A673 (cell line): ENCODE measurements around the gene BZW2. TPM values are rescaled to one million over a fixed set of nuclear protein-coding genes. Genes with fewer than 3 reads are reported as not detected.

Experiments
- Bru-seq: library from RNA; stranded (reverse); fragments of 400-500 nt; gene quantifications from one replicate; lab custom pipeline; 2021; lab: Mats Ljungman, UMichigan
- BruChase-seq, 2 experiments: library from RNA; stranded (reverse); fragments of 400-500 nt; gene quantifications; one replicate each; lab custom pipeline; 2021; lab: Mats Ljungman, UMichigan
- BruUV-seq: library from RNA; stranded (reverse); fragments of 400-500 nt; replicated peaks from 2 replicates; lab custom pipeline; 2021; lab: Mats Ljungman, UMichigan
- CTCF ChIA-PET: fragments of 300-600 bp; sonication (Branson Sonifier 250); formaldehyde crosslinking; loops from one replicate; lab custom pipeline; 2022; ENCODE audit warnings: antibody characterized with exemption; lab: Charles Lee
- POLR2A ChIA-PET: fragments of 300-600 bp; sonication (Branson Sonifier 250); formaldehyde crosslinking; loops from one replicate; lab custom pipeline; 2022; ENCODE audit warnings: antibody characterized with exemption; ENCODE audit not compliant: low non-redundant PET; lab: Charles Lee
- DNase-seq: peaks from one replicate; pipeline ENCODE4 v3.0.0-alpha.2; 2015; ENCODE audit warnings: low spot score
- H3K27ac ChIP-seq: fragments of 200-600 bp; sonication (generic); 2 replicates; pipeline ENCODE4 v1.5.1; 2016; ENCODE audit warnings: mixed run types, low read depth, mild to moderate bottlenecking, mixed read lengths, antibody characterized with exemption, low read length; ENCODE audit not compliant: poor library complexity, severe bottlenecking
- H3K27me3 ChIP-seq: fragments of 200-600 bp; sonication (generic); replicated peaks from 2 replicates; pipeline ENCODE4 v1.6.1; 2017; ENCODE audit warnings: mixed run types, low read depth, mild to moderate bottlenecking, mixed read lengths, antibody characterized with exemption, low read length; ENCODE audit not compliant: insufficient read depth, poor library complexity
- H3K36me3 ChIP-seq: fragments of 200-600 bp; sonication (generic); 2 replicates; pipeline ENCODE4 v1.6.1; 2016; ENCODE audit warnings: mixed run types, mild to moderate bottlenecking, mixed read lengths, antibody characterized with exemption, low read length; ENCODE audit not compliant: insufficient read depth, poor library complexity, severe bottlenecking
- H3K4me1 ChIP-seq: fragments of 200-600 bp; sonication (generic); 2 replicates; pipeline ENCODE4 v1.6.1; 2017; ENCODE audit warnings: mixed run types, mild to moderate bottlenecking, mixed read lengths, antibody characterized with exemption, low read length; ENCODE audit not compliant: insufficient read depth, poor library complexity, severe bottlenecking
- H3K4me3 ChIP-seq: fragments of 200-600 bp; sonication (generic); 2 replicates; pipeline ENCODE4 v1.5.1; 2016; ENCODE audit warnings: low read depth, mixed run types, mild to moderate bottlenecking, mixed read lengths, low read length; ENCODE audit not compliant: poor library complexity, severe bottlenecking
- H3K9me3 ChIP-seq: fragments of 200-600 bp; sonication (generic); 2 replicates; pipeline ENCODE4 v1.6.1; 2016; ENCODE audit warnings: mixed run types, low read depth, mild to moderate bottlenecking, mixed read lengths, antibody characterized with exemption, low read length; ENCODE audit not compliant: poor library complexity, severe bottlenecking
- EZH2 ChIP-seq: fragments of 200-600 bp; sonication (generic); IDR thresholded peaks from 2 replicates; pipeline ENCODE4 v1.6.1; 2017; ENCODE audit warnings: borderline replicate concordance, low read depth, mild to moderate bottlenecking, mixed read lengths, antibody characterized with exemption, low read length; ENCODE audit not compliant: poor library complexity, severe bottlenecking
- intact Hi-C: fragments of 100-400 bp; cut with micrococcal nuclease; formaldehyde crosslinking; loops from one replicate; pipeline ENCODE4 v1.10.0; 2022; ENCODE audit not compliant: unreplicated experiment
- long read RNA-seq: library from polyadenylated mRNA; stranded (forward); transcript quantifications from one replicate; pipeline ENCODE4 v2.0.0, GENCODE V29; 2022
- total RNA-seq: library from RNA; stranded (reverse); gene quantifications from 2 replicates; pipeline ENCODE4 v1.2.3, GENCODE V29; 2021
- TF ChIP-seq, protein P1 (sequence below): fragments of 300-800, 200-600 bp; sonication (generic); conservative IDR thresholded peaks from 2 replicates; pipeline ENCODE4 v1.5.1; 2017; ENCODE audit warnings: low read depth, mild to moderate bottlenecking, antibody characterized with exemption, low read length, moderate library complexity, mixed read lengths

BZW2 gene
- total RNA-seq = 173 and 175 TPM in 2 replicates
- Bru-seq, nascent RNA = percentile 96 among the genes with signal in this experiment
- percentile 87 among the genes with signal in this experiment for BruChase-seq, experiment 1, labeled RNA remaining after a 2-hour chase
- percentile 86 among the genes with signal in this experiment for BruChase-seq, experiment 2, labeled RNA remaining after a 6-hour chase
- long read RNA-seq, transcript BZW2-207 (12 exons, 1,862 nt) = minor isoform, 28 of 305 reads
- long read RNA-seq, transcript BZW2-201 (12 exons, 1,860 nt) = major isoform, 242 of 305 reads
- long read RNA-seq, transcript BZW2-202 (11 exons, 1,689 nt) = minor isoform, 5 of 305 reads
- long read RNA-seq, partial matches to known transcripts = 15 of 305 reads
- long read RNA-seq, other reads (novel, unspliced or antisense) = 11 of 305 reads

DNA sequence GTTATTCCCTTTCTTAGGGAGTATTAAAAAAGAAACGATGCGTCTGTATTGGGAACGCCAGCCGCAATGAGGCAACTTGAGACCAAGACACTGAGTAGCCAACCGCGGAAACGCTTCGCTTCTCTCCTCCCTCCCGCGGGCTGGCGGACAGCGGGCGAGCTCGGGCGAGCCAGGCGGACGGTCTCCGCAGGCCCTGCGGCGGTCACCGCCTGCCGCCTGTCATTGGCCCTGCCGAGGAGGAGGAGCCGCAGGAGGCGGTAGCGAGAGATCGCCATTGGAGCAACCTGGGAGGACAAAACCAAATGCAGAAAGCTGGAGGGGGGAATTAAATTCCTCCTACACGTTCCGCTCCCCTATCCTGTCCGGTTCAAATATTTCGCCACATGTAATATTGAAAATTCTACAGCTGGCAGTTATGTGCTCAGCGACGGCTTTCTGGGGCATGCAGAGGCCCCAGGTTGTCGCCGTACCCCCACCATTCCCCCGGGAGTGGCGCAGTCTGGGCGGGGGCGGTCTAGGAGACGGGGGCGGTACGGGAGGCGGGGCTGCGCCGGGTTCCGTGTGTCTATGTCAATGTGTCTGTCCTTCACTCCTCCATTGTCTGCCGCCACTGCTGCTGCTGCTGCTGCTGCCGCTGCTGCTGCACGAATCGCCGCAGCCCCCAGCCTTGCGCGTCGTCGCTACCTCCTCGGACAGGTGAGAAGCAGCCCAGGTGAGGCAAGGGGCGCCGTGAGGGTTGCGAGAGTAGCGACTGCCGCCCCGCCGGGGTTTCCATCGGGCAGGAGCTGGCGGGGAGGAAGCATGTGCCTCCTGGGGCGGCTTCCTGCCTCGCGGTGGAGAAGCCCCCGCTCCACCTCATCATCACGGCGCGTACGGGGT is at the start of gene BZW2, which contains the start of gene ANKMY2:
TSS of gene BZW2 (plus strand) at position 589 of the 879 bp plus-strand sequence. CDS start 19,263 bp downstream, outside the sequence.
TSS of gene ANKMY2 (minus strand) at position 162 of the 879 bp plus-strand sequence. CDS start 181 bp downstream, outside the sequence.
- intact Hi-C loops = loop anchor here (2.0 kb wide), 1 partner anchor 63 kb away; no protein-coding TSS in a partner anchor
- no peaks in the 10 kb centered on the region for H3K27me3 ChIP-seq
- no TSS peak for BruUV-seq

DNA sequence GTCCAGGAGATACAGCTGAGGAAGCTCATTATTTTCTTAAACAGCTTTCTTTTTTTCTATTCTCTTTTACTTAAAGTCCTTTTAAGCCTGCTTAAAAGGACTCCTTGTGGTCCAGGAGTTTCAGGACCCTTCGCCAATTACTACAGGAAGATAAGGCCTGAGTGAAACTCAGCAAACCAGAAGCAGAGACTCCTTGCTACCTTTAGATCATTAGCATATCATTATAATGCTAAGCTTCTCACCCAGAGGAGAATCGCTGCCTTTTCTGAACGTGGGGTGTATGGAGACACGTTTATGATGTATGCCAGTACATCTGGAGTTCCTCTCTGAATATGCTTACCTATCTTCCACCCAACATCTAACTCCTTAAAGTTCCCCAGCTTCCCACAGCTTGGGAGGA is 48.0 kb upstream of the BZW2 start:
- no peak for TF ChIP-seq EZH2
- TF ChIP-seq, protein P1, sequence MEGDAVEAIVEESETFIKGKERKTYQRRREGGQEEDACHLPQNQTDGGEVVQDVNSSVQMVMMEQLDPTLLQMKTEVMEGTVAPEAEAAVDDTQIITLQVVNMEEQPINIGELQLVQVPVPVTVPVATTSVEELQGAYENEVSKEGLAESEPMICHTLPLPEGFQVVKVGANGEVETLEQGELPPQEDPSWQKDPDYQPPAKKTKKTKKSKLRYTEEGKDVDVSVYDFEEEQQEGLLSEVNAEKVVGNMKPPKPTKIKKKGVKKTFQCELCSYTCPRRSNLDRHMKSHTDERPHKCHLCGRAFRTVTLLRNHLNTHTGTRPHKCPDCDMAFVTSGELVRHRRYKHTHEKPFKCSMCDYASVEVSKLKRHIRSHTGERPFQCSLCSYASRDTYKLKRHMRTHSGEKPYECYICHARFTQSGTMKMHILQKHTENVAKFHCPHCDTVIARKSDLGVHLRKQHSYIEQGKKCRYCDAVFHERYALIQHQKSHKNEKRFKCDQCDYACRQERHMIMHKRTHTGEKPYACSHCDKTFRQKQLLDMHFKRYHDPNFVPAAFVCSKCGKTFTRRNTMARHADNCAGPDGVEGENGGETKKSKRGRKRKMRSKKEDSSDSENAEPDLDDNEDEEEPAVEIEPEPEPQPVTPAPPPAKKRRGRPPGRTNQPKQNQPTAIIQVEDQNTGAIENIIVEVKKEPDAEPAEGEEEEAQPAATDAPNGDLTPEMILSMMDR = no peak
- DNase-seq = no peak
- Histone ChIP-seq H3K9me3 (no peaks in the 10 kb centered on the region), H3K4me3 (no peak overlapping the region), H3K27ac (no peak overlapping the region), H3K27me3 (no peaks in the 10 kb centered on the region), H3K36me3 (peaks cover 18% of the 10 kb centered on the region), H3K4me1 (no peaks in the 10 kb centered on the region)
- ChIA-PET POLR2A (no interaction called here), CTCF (no interaction called here)
- intact Hi-C loops = no loop called here
- BruUV-seq = no TSS peak

More for the DNA sequence above, at the start of gene BZW2, which contains the start of gene ANKMY2:
- ChIA-PET POLR2A (interaction anchor here (0.6 kb wide), 1 partner anchor 64 kb away, joined by 5 read pairs; no protein-coding TSS in a partner anchor), CTCF (no interaction called here)
- TF ChIP-seq, protein P1 = no peak
- no peak for TF ChIP-seq EZH2
- Histone ChIP-seq H3K4me1 (peaks cover 56% of the 10 kb centered on the region), H3K4me3 (peak within 1 kb of the TSS; percentile 92), H3K36me3 (no peaks in the 10 kb centered on the region), H3K27ac (peak within 1 kb of the TSS; percentile 99), H3K9me3 (no peaks in the 10 kb centered on the region)
- peak; percentile 98 for DNase-seq

DNA sequence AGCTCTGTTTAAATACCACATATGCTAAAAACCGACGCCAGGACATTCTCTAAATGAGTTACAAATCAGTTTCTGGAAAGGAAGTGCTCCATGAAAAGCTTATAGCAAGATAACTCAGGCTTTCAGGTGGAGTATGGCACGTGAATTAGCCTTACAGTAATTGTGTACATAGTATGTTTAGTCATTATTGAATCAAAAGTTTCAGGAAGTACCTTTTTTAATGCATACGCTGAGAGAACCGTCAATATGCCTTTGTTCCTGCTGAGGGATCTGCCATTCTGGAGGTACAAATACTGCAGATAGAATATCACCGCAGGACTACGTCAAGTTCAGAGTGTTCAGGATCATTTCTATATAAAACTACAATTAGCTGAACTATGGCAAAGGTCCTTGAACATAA is 46.1 kb upstream of the BZW2 start:
- H3K9me3 ChIP-seq = no peaks in the 10 kb centered on the region
- peaks cover 20% of the 10 kb centered on the region for H3K36me3 ChIP-seq
- no peaks in the 10 kb centered on the region for H3K27me3 ChIP-seq
- DNase-seq = no peak
- no peak overlapping the region for H3K27ac ChIP-seq
- TF ChIP-seq, protein P1 = no peak
- no peak for TF ChIP-seq EZH2
- POLR2A ChIA-PET = no interaction called here
- H3K4me3 ChIP-seq = no peak overlapping the region
- TSS peak; percentile 44 for BruUV-seq
- H3K4me1 ChIP-seq = no peaks in the 10 kb centered on the region
- intact Hi-C loops = loop anchor here (5.0 to 10.0 kb wide), 2 partner anchors 85 to 317 kb away; no protein-coding TSS in a partner anchor
- CTCF ChIA-PET = no interaction called here
